ENCODE data around the gene CACNA2D3. TPM values are rescaled to one million over a fixed set of nuclear protein-coding genes. Genes with fewer than 3 reads are reported as not detected.

Gene CACNA2D3
- total RNA-seq, 1 donor from 2014 or later: not detected

DNA sequence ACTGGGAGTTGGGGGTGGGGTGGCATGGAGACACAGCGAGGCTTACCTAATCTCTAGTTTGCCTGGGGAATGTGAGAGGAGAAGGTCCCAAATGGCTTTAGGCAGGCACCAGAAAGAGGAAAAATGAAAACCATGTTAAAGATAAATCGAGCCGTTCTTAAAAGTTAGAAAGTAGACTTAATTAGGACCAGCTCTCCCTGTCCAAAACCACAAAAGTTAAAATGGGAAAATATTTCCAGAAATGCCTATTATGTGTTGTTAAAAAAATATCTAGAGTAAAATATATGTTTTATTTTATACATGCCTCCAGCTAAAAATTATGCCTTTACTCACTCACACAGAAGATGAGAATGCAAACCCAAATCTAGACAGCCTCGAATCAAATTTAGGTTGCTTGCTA is 755.4 kb downstream of the CACNA2D3 start:
- Histone ChIP-seq H3K9me3 (ENCODE audit: low read depth) (no peaks in the 10 kb centered on the region), H3K4me1 (peaks cover 4% of the 10 kb centered on the region), H4K20me1 (ENCODE audit: low read depth) (no peaks in the 10 kb centered on the region), H3K9ac (no peak overlapping the region), H3K4me3 (no peak overlapping the region), H3K4me2 (no peak overlapping the region), H3K79me2 (ENCODE audit: low read depth) (no peaks in the 10 kb centered on the region), H3K27me3 (no peaks in the 10 kb centered on the region), H3F3A (ENCODE audit: low read depth) (no peaks in the 10 kb centered on the region), H3K27ac (no peak overlapping the region), H2AFZ (replicated peaks) (no peak overlapping the region), H3K36me3 (no peaks in the 10 kb centered on the region)
- H3K27ac Mint-ChIP-seq: no peak overlapping the region
- no peak for DNase-seq (ENCODE audit: low spot score)
- no peaks in the 10 kb centered on the region for H3K9me3 Mint-ChIP-seq
- TF ChIP-seq EZH2 (IDR thresholded peaks at IDR 0.05) (no peak), EZH2phosphoT487 (IDR thresholded peaks at IDR 0.05) (no peak), CTCF (IDR thresholded peaks at IDR 0.05) (no peak)
- H3K27me3 Mint-ChIP-seq (ENCODE audit: insufficient read depth, low read depth): peaks cover 4% of the 10 kb centered on the region
- no peak overlapping the region for H3K4me3 Mint-ChIP-seq
- H3K4me1 Mint-ChIP-seq: peaks cover 6% of the 10 kb centered on the region
- H3K36me3 Mint-ChIP-seq: no peaks in the 10 kb centered on the region

GRCh38 chr3:54878145-54878544 is 755.8 kb downstream of the CACNA2D3 start:
- H2AFZ ChIP-seq (replicated peaks): no peak overlapping the region
- no peaks in the 10 kb centered on the region for H4K20me1 ChIP-seq (ENCODE audit: low read depth)
- H3K4me3 Mint-ChIP-seq: no peak overlapping the region
- no peak for TF ChIP-seq EZH2 (IDR thresholded peaks at IDR 0.05)
- TF ChIP-seq EZH2phosphoT487 (IDR thresholded peaks at IDR 0.05): no peak
- TF ChIP-seq CTCF (IDR thresholded peaks at IDR 0.05): no peak
- H3K27me3 Mint-ChIP-seq (ENCODE audit: insufficient read depth, low read depth): peaks cover 4% of the 10 kb centered on the region
- no peak overlapping the region for H3K9ac ChIP-seq
- no peaks in the 10 kb centered on the region for H3F3A ChIP-seq (ENCODE audit: low read depth)
- no peaks in the 10 kb centered on the region for H3K9me3 Mint-ChIP-seq
- peaks cover under 1% of the 10 kb centered on the region for H3K4me1 ChIP-seq
- H3K27me3 ChIP-seq: no peaks in the 10 kb centered on the region
- no peak overlapping the region for H3K27ac Mint-ChIP-seq
- DNase-seq (ENCODE audit: low spot score): no peak
- H3K36me3 ChIP-seq: no peaks in the 10 kb centered on the region
- peaks cover 6% of the 10 kb centered on the region for H3K4me1 Mint-ChIP-seq
- no peaks in the 10 kb centered on the region for H3K79me2 ChIP-seq (ENCODE audit: low read depth)
- H3K36me3 Mint-ChIP-seq: no peaks in the 10 kb centered on the region
- H3K27ac ChIP-seq: no peak overlapping the region
- no peak overlapping the region for H3K4me2 ChIP-seq
- no peak overlapping the region for H3K4me3 ChIP-seq
- no peaks in the 10 kb centered on the region for H3K9me3 ChIP-seq (ENCODE audit: low read depth)

- DNase-seq (ENCODE audit: low spot score): no peak
- H3K9me3 ChIP-seq (ENCODE audit: low read depth): no peaks in the 10 kb centered on the region
- Mint-ChIP-seq H3K4me3 (no peak overlapping the region), H3K4me1 (peaks cover 6% of the 10 kb centered on the region), H3K27me3 (ENCODE audit: insufficient read depth, low read depth) (peaks cover 8% of the 10 kb centered on the region), H3K27ac (no peak overlapping the region), H3K36me3 (no peaks in the 10 kb centered on the region), H3K9me3 (no peaks in the 10 kb centered on the region)
- H3K9ac ChIP-seq: no peak overlapping the region
- TF ChIP-seq EZH2 (IDR thresholded peaks at IDR 0.05) (no peak), EZH2phosphoT487 (IDR thresholded peaks at IDR 0.05) (no peak), CTCF (IDR thresholded peaks at IDR 0.05) (no peak)
- no peak overlapping the region for H3K27ac ChIP-seq
- no peak overlapping the region for H2AFZ ChIP-seq (replicated peaks)
- no peaks in the 10 kb centered on the region for H4K20me1 ChIP-seq (ENCODE audit: low read depth)
- no peaks in the 10 kb centered on the region for H3K79me2 ChIP-seq (ENCODE audit: low read depth)
- H3F3A ChIP-seq (ENCODE audit: low read depth): no peaks in the 10 kb centered on the region
- no peaks in the 10 kb centered on the region for H3K4me1 ChIP-seq
- no peaks in the 10 kb centered on the region for H3K27me3 ChIP-seq
- no peak overlapping the region for H3K4me3 ChIP-seq
- H3K36me3 ChIP-seq: no peaks in the 10 kb centered on the region
- H3K4me2 ChIP-seq: no peak overlapping the region
Measured at GRCh38 chr3:54882129-54882833, 759.9 kb downstream of the CACNA2D3 start.
